ENCODE results near the gene ARHGAP24.

ARHGAP24 gene

DNA sequence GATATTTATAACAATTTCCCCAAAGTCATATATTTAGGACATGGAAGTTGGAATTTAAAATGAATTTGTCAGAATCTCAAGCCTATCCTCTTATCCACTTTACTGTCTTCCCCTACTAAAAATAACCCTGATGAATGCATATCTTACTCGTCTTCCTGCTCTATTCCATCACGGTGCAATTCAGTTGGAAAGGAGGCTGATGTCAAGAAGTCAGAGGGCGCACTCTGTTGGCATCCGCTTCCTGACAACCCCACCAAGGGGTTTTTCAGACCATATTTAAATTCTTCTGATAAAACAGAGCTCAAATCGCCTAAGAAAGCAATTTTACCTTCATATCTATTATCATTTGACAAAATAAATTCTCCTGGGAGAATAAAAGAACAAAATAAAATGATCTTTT is 233.5 kb downstream of the ARHGAP24 start:
- DNase-seq: no peak

DNA sequence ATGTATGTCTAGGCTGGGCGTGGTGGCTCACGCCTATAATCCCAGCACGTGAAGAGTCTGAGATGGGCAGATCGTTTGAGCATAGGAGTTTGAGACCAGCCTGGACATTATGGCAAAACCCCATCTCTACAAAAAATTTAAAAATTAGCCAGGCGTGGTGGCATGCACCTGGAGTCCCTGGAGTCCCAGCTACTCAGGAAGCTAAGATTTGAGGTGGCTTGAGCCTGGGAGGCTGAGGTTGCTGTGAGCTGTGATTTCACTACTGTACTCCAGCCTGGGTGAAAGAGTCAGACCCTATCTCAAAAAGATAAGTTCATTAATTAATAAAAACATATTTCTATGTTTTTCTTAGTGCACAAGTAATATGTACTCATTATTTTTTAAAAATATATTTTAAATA is 238.1 kb downstream of the ARHGAP24 start:
- DNase-seq: no peak

DNA sequence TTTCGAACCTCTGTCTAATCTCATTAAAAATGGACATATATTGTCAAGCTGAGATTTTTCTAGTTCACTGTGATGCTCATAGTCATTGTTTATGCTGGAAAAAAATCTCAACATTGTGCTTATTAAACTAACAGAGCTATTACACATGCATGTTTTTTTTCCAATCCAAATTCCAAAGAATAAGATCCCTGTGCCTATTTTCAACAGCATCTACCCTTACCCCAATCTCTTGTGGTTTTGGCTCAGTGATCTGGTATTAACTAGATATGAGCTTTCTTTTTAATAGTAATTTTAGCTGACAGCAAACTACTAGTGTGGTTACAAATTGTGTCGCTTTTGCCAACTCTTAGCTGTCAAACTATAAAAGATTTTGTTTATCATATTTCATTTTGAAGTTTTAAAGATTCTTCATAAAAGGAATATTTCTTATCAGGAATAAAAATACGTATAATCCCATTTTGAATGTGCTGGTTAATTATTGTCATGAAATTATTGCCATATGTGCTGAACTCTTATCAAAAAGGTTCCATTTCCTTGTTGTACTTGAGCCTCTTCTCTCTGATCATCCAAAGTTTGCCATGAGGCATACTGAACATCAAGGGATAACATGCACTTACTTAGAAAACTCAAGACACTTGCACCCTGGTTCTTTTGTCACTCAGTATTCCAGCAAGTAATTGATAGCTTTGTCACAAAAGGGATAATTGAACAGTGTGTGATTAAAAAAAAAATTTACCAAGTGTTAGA is 241.2 kb downstream of the ARHGAP24 start:
- no peak for DNase-seq

DNA sequence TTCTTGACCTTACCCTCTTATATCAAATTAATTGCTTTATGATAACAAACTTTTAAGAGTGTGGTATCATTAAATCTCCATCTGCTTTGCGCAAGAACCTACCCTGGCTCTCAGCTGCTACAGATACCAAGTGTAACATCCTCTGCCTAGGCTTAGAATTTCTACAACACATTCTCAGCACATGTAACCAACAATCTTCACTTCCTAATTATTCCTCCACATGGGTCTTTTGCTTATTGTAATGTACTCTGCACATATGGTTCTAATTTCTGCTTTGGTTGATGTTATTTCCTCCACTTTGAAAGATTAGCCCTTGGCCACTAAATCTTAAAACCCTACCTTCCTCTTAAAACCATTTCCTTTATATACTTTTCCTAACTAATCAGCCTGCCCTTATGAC is 242.4 kb downstream of the ARHGAP24 start:
- DNase-seq: no peak

DNA sequence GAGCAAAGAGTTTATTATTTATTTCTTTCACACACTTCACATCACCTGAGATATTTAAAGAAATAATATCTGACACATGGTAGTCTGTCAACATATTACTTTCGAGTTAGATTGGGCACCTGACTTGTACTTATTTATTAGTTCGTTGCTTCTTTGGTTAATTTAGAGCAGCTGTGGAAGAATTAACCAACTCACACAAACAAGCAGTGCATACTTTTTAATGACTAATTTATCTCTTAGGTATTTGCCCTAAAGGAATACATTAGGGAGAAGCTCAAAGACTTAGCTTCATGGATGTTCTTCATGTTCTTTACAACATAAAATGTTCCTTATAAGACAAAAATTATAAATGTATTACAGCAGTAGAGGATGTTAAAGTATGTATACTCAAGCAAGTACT is 242.9 kb downstream of the ARHGAP24 start:
- no peak for DNase-seq

DNA sequence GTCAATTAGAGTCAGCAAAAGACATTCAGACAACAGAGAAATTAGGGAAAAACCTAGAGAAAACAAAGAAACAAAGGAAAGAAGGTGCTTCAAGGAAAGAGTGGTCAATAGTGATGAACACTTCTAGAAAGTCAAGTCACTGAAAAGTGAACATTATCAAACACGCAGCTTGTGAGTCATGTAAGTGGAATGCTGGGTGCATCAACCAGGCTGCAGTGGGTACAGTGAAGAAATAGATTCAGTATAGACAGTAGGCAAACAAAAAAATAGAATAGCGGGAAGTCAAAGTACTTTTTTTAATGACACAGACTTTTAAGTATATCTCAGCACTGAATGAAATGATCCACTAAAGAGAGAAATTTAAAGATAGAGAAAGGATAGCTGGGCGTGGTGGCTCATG is 245.8 kb downstream of the ARHGAP24 start:
- no peak for DNase-seq

DNA sequence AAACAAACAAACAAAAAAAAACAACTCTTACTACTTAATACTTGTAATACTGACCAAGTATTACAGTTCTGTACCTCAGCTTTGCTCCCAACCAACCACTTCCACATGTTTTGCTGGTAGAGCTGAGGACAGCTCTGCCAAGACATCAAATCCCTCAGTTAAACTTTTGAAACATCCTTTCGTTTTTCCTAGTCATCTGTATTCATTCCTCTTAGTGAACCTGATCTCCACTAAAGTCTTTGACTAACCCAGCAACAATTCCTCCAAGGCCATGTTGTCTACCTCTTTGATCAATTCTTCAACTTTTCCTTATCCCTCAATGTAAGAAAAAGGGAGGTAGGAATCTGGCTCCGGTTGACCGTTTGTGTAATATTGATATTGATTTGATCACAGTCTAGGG is 247.5 kb downstream of the ARHGAP24 start:
- DNase-seq: no peak

DNA sequence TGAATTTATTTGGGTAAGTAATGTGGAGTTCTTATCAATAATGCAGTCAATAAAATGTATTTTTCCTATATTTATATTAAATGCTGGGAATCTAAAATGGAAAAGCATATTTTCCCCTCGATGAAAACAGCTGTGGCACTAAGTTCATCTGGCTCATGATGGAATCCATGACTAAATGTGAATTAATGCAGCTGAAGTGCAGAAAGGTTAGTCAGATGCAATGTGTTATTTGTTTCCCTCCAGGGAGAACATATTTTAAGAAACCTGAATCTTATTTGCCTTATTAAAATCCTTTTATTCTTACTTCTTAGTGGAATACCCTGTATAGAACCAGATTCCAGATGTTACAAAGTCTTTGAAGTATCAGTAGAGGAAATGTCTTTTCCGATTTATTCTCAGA is 247.9 kb downstream of the ARHGAP24 start:
- no peak for DNase-seq

DNA sequence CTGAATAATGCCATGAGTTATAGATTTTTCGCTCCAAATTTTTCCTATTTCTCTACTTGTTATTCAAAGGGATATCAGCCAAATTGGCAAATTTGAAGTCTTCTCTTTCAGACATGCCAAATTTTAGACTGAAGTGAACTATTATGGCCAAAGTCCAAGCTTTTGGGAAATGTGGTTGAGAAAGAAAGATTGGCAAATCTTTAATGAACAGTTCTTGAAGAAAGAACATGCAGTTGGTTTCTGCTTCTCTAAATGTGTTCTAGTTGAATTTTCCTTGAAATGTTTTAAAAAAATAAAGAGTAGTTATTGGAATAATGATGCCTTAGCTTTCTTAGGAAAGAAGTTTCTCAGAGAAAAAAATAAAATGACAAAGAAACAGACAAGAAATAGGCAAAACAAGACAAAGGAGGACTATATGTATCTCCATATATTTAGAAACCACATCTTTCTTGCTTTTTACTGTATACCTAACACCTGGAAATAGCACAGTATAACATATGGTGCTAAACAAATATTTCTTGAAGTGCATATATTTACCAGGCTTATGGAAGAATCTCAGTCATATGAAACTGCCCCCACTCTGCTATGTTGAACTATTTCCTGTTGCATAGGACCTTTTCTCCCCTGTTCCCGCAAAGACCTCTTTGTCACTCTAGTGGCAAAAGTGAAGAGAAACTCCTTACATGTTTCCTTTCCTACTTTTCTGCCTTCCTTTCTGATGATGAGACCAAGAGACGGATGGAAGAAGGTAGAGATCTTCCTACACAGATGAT is 250.0 kb downstream of the ARHGAP24 start:
- DNase-seq: no peak

DNA sequence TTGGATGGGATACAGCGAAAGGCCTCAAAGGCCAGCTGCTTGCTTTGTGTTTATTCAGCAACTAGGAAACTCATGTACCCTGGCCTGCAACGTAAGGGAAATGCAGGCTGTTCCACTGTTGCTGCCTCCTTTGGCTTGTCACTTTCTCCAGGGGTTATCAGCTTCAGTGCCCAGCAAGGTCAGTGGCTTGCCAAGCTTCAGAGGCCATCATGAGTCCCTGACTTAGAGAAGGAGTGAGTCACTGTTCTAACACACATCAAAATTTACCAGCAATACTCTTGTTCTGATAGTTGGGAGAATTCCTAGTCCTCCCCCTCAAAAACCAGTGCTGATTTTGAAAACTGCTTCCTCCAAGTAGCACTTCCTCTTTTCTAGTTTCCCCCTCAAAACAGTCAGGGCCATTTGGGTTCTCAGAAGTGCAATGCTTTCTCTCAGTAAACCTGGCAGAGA is 250.8 kb downstream of the ARHGAP24 start:
- DNase-seq: no peak

DNA sequence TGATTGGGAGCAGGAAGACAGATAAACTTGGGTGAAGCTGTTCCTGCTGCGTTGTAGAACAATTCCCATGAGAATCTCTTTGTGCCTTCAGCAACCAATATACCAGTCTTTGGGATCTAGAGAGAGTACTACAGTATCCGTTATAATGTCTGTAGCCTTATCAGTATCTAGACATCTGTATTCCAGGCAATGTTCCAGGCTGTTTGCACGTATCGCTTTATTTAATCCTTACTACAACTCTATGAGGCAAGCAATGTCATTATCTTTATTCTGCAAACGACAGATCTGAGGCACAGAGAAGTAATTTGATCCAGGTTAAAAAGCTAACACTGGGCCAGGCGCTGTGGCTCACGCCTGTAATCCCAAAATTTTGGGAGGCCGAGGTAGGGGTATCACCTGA is 251.6 kb downstream of the ARHGAP24 start:
- DNase-seq: no peak

DNA sequence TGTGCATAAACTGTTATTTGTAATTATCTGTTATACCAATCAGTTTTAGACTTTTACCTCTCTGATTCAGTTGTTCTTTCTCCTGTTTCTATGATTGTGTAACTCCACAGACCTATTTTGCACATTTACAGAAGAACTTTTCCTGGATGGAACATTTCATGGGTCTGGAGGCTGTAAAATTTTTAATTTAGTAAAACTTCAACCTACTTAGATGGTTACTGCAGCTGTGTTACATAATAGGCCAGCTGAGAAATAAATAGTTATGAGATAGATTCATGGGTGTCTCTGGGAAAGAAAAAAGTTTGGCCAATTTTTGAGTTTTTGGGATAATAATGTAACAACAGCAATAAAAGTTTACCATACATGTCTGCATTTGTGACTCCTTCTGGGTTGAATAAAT is 253.5 kb downstream of the ARHGAP24 start:
- no peak for DNase-seq

DNA sequence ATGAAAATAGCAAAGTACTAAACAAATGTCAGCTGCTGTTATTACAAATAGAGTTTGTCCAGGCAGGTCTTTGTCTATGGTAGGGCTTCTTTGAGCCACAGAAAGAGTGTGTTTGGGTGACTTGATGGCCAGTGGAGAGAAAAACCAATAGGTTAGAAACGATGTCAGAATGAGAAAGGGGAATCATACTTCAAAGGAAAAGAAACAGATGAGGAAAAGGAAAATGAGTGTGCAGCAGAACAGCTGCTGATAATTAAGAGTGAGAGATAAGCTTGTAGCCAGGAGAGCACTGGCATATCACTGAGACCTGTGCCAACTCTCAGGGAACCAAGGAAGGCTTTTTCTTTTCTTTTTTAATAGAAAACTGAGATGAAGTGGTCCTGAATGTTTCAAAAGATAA is 257.2 kb downstream of the ARHGAP24 start:
- DNase-seq: no peak

DNA sequence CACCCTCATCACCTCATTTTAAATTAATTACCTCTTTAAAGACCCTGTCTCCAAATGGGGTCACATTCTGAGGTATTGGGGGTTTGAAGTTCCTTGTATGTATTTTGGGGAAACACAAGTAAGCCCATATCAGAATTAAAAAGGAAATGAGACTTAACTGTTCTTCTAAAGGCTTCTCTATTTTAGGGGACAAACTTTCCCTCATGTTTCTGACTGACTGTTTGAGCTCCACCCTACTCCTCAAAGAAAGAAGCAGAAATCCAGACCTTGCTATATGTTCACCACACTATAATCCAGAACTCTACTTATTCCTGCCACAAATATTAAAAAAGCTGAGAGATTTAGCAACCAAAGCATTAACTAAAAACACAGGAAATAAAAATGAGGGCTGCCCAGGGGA is 258.8 kb downstream of the ARHGAP24 start:
- no peak for DNase-seq

DNA sequence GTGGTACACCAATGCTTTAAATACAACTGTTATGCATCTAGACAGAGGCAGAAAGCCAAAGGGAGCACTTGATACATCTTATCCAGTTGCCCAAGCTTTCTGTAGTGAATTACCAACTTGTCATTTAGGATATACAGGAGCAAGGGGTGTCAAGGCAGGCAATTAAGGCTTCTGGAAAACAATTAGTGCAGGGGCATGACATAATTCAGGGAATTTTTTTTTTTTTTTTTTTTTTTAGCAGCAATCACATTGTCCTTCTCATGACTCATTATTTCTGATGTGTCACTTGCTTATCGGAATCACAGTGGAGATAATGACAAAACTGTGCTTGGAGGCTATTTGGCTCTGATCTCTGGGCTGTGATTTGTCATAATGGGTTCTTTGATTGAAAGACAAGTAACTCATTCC is 259.5 kb downstream of the ARHGAP24 start:
- DNase-seq: no peak

DNA sequence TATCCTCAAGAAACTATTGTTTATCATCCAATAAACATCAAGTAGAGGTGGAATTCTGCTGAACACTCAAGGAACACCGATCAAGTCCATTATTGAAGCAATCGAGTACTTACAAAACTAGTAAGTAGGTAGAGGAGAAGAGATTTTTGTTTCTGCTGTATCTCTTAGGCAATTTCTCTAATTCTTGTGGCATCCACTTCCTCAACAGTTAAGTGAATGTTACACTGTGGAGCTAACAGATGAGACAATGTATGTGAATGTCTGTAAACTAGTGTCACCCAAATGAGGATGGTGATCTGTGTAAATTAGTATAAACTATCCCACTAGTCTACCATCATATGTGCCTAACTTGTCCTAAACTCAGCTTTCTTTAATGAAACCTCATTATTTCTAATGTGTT is 261.6 kb downstream of the ARHGAP24 start:
- DNase-seq: no peak

DNA sequence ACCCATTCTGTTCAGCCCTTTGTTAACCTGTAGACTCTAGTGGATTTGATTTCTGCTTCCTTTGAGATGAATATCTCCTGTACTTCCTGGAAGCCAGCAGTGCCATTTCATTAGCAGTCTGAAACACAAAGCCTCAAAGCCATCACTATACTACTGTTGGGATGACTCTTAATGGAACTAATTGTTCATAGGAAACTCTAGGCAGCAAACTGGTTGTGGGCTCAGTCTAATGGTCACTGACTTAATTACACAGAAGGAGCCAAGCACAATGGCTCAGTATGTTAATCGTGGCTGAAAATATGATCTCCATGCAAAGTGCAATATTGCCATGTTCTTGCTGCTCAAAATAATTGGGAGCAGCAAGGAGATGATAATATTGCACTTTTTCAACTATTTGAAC is 262.3 kb downstream of the ARHGAP24 start:
- no peak for DNase-seq

DNA sequence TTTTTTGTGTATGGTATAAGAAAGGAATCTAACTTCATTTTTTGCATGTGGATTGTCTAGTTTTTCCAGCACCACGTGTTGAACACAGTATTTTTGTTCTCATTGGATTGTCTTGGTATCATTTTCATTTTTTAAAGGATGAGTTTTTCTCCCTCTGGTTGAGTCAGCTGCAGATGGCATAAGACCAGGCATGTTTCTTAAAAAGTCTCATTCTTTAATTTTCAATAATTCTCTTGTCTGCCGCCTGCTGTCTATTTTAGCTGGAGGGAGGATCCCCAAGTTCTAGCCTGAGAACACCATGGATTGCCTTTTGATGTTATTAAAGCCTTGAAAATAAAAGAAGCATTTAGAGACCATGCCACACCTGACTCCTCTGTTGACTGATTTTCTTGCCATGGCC is 263.8 kb downstream of the ARHGAP24 start:
- no peak for DNase-seq

DNA sequence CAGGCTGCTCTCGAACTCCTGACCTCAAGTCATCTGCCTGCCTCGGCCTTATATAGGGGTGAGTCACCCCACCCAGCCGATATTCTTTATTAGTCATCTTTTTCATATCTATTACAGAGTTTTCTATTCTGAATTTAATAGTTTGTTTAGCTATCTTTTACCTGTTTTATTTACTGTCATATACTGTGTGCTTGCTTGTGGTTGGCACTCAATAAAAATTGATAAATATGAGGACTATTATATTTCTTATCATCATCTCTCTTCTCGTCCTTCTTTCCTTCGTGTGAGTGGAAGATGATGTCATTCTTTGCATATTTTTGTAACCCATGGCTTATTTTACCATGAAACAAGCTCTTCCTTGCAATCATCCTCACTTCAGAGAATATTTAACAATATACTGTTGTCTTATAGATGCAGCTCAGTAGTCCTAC is 265.5 kb downstream of the ARHGAP24 start:
- no peak for DNase-seq

DNA sequence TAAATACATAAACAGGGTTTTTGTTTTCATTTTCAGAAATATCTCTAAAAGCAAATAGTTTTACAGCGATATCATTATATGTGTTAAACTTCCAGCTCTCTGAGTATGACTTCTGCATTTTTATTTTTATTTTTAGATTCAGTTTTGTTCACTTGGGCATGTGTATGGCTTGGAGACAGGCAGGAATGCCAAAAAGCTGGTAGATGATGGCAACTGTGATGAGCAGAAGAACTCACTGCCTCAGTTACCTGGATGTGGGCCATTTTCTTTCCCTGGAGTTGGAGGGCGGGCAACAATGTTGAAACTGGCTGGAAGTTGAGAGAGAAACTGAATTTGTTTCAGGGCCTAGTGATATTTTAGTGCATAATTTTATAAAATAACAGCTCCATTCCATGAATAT is 266.4 kb downstream of the ARHGAP24 start:
- DNase-seq: no peak

DNA sequence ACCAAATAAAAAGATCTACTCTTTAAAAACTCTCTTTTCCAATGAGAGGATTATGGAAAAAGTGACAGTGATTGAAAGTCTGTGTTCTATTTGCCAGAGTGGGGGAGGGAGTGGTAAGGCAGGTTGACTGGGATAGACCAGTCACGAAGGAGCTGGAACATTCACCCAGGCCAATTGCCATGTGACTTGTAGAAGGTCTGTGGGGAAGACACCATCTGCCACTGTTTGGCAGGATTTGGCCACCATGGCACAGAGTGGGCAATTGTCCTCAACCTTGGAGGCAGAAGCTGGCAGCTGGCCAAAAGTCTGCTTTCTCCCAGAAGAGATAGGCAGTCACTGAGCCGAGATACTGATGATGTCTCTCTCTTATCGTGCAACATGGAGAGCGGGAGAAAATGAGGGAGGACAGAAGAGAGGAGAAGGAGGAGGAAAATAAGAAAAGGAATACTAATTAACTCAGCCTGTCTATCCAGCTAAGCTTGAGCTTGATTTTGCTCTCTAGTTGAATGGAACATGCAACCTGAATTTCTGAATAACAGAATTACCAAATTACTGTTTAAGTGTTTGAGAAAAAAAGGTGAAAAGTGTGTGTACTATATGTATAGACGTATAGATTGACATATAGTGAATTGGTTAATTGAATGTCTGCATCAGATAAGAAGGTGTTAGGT is 267.1 kb downstream of the ARHGAP24 start:
- no peak for DNase-seq

DNA sequence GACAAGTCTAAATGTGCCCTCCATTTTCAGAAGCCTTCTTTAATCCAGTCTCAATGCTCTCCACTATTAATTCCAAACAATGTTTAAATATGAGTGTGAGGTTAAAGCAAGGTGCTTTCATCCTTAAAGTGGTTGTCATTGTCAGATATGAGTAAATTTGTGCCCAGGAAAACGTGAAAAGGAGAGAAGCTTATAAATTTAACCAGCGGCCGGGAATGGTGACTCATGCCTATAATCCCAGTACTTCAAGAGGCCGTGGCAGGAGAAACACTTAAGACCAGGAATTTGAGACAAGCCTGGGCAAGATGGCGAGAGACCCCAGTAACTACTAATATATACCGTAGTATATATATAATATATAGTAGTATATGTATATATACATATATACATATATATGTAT is 270.0 kb downstream of the ARHGAP24 start:
- DNase-seq: no peak

DNA sequence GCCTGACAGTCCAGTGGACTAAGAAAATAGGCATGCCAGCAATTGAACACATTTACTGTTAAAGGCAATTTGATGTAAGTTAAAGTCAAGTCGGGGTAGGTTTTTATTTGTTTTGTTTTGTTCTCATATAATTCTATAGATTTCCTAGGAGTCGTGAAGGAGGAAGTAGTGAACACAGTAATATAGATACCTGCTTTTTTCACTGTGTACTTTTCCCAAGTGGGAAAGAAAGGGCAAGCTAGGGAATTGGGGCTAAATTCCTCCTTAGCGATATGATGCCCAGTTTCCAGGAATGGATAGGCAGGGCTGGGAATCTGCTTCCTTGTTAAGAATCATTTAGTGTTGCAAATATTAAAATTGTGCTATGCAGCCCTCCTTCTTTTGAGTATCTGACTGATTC is 271.0 kb downstream of the ARHGAP24 start:
- DNase-seq: no peak

DNA sequence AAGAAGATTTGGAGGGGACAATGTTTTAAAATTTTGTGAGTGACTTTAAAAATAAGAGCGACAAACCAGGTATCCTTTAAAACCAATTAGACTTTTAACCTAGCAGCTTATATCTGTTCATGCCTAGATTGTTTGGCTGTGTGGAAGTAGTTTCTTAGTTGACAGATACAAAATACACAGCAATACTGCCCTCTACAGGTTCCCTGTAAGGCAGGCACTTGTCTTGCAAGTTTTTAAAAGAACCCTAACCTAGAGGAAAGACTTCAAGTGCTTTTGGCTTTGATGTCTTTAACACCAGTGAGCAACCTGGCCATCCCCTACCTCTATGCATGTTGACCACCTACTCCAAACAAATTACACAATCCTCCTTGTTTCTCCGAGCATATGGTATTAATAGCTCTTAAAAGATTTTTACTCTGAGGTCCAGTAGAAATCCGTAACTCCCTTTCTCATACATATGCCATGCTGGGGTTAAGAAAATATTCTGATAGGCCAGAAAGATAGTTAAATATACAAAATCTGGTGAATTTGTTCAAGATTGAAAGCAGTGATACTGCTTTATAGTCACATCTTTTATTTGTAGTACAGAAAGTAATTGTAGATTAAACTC is 273.0 kb downstream of the ARHGAP24 start:
- no peak for DNase-seq

Measured in stimulated activated CD4-positive, alpha-beta T cell treated with anti-CD3 and anti-CD28 coated beads, Interleukin-2, amount 100 ng/mL, for 48 hours (primary cell).